ENCODE results near the gene C4B.

GRCh38 chr6:32069878-32070515 is 55.4 kb downstream of the C4B start:
- TF ChIP-seq CTCF (IDR thresholded peaks at IDR 0.05) (no peak), ZFX (IDR thresholded peaks at IDR 0.05; ENCODE audit: borderline replicate concordance) (no peak)

Data from 22Rv1 (cell line).